HepG2 (cell line): ENCODE results near the gene GDE1. TPM values are rescaled to one million over a fixed set of nuclear protein-coding genes. Genes with fewer than 3 reads are reported as not detected.
A peak's percentile ranks its signal among the peaks of the same experiment; 100 is the strongest.

ENCODE experiments used
- CTCF ChIP-seq: sonication (generic); formaldehyde crosslinking; IDR thresholded peaks from 2 replicates; pipeline ENCODE4 v1.5.0; 2020; ENCODE audit warnings: mild to moderate bottlenecking, missing genetic modification reagents, moderate library complexity
- JARID2 ChIP-seq: sonication (generic); formaldehyde crosslinking; IDR thresholded peaks from 2 replicates; pipeline ENCODE4 v1.8.1; 2023; ENCODE audit warnings: missing genetic modification reagents, inconsistent platforms; ENCODE audit not compliant: insufficient replicate concordance
- MAFG ChIP-seq: sonication (generic); formaldehyde crosslinking; IDR thresholded peaks from 2 replicates; pipeline ENCODE4 v1.5.1; 2020; ENCODE audit warnings: mild to moderate bottlenecking, missing genetic modification reagents
- NR3C1 ChIP-seq: sonication (generic); formaldehyde crosslinking; IDR thresholded peaks from 2 replicates; pipeline ENCODE4 v1.4.0; 2020; ENCODE audit warnings: missing genetic modification reagents
- PHF8 ChIP-seq: sonication (generic); formaldehyde crosslinking; IDR thresholded peaks from 2 replicates; pipeline ENCODE4 v1.5.0; 2020; ENCODE audit warnings: missing genetic modification reagents
- SOX13 ChIP-seq, 3 experiments: fragments of 450-650 bp in 1 of 3; sonication (generic) in 1 of 3; formaldehyde crosslinking in 1 of 3; IDR thresholded peaks in 2 of 3; conservative IDR thresholded peaks in 1 of 3; 2 replicates each; pipeline versions ENCODE4 v1.5.0 to v1.6.1; 2016 to 2020; ENCODE audit warnings: antibody characterized with exemption in 1 of 3, mild to moderate bottlenecking in 1 of 3, missing compliant biosample characterization in 1 of 3, missing genetic modification reagents in 1 of 3, moderate library complexity in 1 of 3
- SP1 ChIP-seq, 2 experiments: fragments of 450-650 bp in 1 of 2; sonication (generic) in 1 of 2; formaldehyde crosslinking in 1 of 2; IDR thresholded peaks; 2 replicates each; pipeline versions ENCODE4 v1.4.0 to v1.6.1; 2016 to 2020; ENCODE audit warnings: missing genetic modification reagents in 1 of 2
- ZBTB33 ChIP-seq: sonication (generic); formaldehyde crosslinking; IDR thresholded peaks from 2 replicates; pipeline ENCODE4 v1.4.0; 2020; ENCODE audit warnings: missing genetic modification reagents
- ZFP62 ChIP-seq: sonication (generic); formaldehyde crosslinking; IDR thresholded peaks from 2 replicates; pipeline ENCODE4 v1.4.0; 2020; ENCODE audit warnings: missing genetic modification reagents
- ZNF18 ChIP-seq: sonication (generic); formaldehyde crosslinking; IDR thresholded peaks from 2 replicates; pipeline ENCODE4 v1.8.0; 2022; ENCODE audit warnings: mild to moderate bottlenecking, missing genetic modification reagents; ENCODE audit not compliant: insufficient replicate concordance
- ZNF318 ChIP-seq: sonication (generic); formaldehyde crosslinking; IDR thresholded peaks from 2 replicates; pipeline ENCODE4 v1.4.0; 2020; ENCODE audit warnings: mild to moderate bottlenecking, missing genetic modification reagents
- ZNF598 ChIP-seq: sonication (generic); formaldehyde crosslinking; IDR thresholded peaks from 2 replicates; pipeline ENCODE4 v1.5.1; 2020; ENCODE audit warnings: mild to moderate bottlenecking, missing genetic modification reagents, borderline replicate concordance
- polyA plus RNA-seq, 8 experiments: library from polyadenylated mRNA; depleted of rRNA in 3 of 8; stranded (reverse) in 7 of 8; unstranded in 1 of 8; fragments of >200 nt; fragmentation: Illumina TruSeq in 4 of 8; extraction: Trizol in 4 of 8; gene quantifications; 2 replicates each; pipeline versions ENCODE4 v1.2.1 to v1.2.3, GENCODE V29; 2011 to 2016; ENCODE audit warnings: low read depth in 4 of 8, missing spikeins in 1 of 8, mixed read lengths in 1 of 8; ENCODE audit not compliant: insufficient read depth in 1 of 8
- total RNA-seq, 5 experiments: library from RNA; depleted of rRNA; stranded (reverse); fragments of >200 nt; fragmentation: Illumina TruSeq; extraction: Trizol; gene quantifications; 2 replicates each; pipeline ENCODE4 v1.2.3, GENCODE V29; 2016; ENCODE audit warnings: low read depth in 1 of 5

The GDE1 gene
- total and polyA plus RNA-seq, 2 of the 13 experiments (the other 11 are each of a cell fraction or from before 2014, with no cell fraction given) = 35.9 to 59.0 TPM

GRCh38 chr16:19555186-19555937 lies 33.5 kb upstream of the GDE1 start, which contains the start of gene VPS35L (continued):
- TF ChIP-seq ZNF318 (no peak), ZBTB33 (CRISPR knock-in tag) (peak; percentile 83; the same call in 1 of the 2 replicates), PHF8 (CRISPR knock-in tag) (peak; percentile 70; the same call in 1 of the 2 replicates), SP1 (IDR thresholded peaks at IDR 0.05) (no peak), SP1 (CRISPR knock-in tag; IDR thresholded peaks at IDR 0.05) (peak; percentile 36), JARID2 (no peak), SOX13 (IDR thresholded peaks at IDR 0.05) (no peak), SOX13 (CRISPR knock-in tag; conservative IDR thresholded peaks at IDR 0.05 in 1 of 2, IDR thresholded peaks at IDR 0.05 in 1 of 2) (no peak), NR3C1 (CRISPR knock-in tag) (no peak), CTCF (CRISPR knock-in tag) (peak; percentile 90), ZFP62 (CRISPR knock-in tag) (no peak), ZNF598 (peak; percentile 88; the same call in 1 of the 2 replicates), MAFG (CRISPR knock-in tag) (0 out of 2 replicates have a peak, but pooled peaks have one; percentile 23), ZNF18 (peak; percentile 46)
